GM21528 (cell line): ENCODE data around the gene TANGO2.

Experiments
- ATAC-seq: cut with Tn5 transposase; IDR thresholded peaks from one replicate; pipeline ENCODE4 v1.9.1; 2021; ENCODE audit warnings: mild to moderate bottlenecking, moderate library complexity; ENCODE audit not compliant: unreplicated experiment, low FRiP score

TANGO2 gene

DNA sequence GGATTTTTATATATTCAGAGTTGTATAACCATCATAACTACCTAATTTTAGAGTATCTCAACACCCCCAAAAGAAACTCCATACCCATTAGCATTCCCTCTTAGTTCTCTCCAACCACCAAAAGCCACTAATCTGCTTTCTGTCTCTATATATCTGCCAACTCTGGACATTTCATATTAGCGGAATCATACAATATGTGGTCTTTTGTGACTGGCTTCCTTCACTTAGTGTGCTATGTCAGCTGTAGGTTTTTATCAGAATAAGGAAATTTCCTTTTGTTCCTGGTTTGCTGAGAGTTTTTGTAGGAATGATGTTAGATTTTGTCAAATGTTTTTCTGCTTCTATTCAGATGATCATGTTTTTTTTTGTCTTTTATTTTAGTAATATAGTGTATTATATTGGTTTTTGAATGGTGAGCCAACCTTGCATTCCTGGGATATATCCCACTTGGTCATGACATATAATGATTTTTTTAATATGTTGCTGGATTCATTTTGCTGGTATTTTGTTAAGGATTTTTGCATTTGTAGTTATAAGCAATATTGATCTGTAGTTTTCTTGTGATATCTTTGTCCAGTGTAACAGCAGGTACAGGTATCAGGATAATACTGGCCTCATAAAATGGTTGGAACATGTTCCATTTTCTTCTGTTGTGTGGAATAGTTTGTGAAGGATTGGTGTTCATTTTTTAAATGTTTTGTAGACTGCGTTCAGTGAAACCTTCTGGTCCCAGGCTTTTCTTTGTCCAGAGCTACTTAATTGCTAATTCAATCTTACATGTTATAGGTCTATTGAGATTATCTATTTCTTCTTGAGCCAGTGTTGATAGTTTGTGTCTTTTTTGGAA lies 75.9 kb downstream of the TANGO2 start:
- ATAC-seq = no peak

DNA sequence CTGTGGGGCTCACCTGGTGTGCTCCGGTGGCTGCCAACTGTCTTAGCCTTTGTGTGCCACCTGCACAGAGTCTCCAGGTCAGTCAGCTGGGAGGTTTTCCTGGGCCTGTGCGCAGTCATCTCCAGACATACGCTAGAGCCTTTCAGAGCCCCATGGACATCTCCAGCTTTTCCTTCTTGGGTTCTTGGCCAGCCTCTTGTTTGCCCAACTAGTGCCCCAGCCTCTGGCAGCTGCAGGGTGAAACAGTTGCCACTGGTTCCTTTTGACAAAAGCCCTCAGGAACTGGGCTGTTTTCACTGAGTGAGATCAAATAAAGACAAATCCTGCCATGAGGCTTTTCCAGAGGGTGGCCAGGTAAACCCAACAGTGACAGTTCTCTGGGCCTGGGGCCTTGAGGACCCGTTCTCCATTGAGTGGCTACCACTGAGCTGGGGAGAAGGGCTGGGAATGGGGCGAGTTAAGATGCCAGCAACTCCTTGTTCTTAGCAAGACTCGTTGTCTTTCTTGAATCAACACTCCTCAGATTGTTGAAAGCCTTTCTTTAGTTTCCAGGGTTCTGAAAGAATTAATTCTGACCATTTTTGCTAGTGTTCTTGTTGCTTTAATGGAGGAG lies 78.3 kb downstream of the TANGO2 start:
- ATAC-seq = no peak

DNA sequence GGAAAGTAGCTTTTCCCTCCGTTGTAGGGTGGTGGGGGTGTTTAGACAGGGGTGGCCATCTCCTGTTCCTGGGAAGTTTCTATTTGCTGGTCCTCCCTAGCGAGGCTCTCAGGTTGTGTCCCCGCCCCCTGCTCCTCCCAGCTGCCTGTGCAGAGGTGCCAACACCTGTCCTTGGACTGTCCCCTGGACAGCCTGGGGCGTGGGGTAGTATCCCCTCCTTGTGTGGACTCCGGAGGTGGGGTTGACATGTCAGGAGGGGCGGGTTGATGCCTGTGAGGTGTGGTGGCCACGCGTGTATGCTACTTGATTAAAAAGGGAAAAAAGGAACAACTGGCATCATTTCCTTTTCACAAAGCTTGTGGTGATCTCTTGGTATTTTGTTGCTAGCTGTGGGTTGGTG lies 80.7 kb downstream of the TANGO2 start:
- ATAC-seq = no peak

DNA sequence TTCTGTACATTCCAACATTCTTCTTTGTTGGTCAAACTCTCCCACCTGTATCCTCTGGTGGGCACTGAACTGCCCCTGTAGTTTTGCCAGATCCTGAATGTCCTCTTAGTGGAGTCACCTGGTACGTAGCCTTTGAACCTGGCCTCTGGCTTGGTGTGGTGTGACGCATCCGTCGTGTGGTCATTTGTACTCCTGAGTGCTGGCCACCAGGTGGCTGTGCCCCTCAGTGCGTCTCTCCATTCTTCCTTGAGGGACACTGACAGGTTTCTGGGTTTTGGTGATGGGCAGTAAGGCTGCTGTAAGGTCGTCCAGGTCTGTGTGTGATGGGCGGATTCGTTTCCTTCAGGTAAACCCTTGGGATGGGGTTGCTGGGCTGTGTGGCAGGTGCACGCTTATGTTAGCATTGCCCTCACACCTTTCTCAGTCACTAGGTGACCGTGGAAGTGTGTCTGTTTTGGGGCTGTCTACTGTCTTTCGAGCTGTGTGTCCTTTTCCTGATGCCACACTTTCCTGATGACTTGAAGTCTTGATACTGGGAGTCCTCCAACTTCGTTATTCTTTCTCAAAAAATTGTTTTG lies 81.4 kb downstream of the TANGO2 start:
- no peak for ATAC-seq

DNA sequence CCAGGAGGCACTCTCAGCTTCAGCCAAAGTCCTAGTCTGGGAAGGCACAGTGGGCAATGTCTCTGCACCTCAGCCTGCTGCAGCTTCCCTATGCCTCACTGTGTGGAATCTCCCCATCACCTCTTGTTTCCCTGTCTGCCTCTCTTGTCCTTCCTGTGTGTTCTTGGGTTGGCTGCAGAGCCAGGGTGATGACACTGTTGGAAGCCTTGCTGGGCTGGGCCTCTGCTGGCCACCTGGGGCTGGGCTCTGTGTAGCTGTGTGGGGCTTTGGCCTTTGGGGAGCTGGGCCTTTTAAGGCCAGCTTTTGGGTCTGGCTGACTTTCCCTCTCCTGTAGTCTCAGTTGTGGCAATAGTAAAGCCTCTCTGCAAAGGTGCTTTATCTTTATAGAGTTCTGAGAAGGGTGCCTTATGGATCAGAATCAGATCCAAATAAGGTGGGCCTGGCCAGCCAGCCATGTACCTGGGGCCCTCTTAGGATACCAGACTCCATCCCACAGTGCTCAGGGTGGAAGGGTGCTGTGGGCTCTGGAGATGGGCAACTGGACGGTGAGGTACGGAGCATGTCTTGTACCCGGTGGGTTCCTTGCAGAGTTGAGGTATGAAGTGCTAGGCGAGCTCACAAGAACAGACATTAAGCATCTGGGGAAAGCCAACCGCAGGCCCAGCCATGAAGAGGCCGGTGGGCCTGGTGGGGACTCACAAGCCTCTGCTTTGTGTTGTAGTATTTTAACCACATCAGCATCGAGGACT lies 84.7 kb downstream of the TANGO2 start:
- no peak for ATAC-seq

DNA sequence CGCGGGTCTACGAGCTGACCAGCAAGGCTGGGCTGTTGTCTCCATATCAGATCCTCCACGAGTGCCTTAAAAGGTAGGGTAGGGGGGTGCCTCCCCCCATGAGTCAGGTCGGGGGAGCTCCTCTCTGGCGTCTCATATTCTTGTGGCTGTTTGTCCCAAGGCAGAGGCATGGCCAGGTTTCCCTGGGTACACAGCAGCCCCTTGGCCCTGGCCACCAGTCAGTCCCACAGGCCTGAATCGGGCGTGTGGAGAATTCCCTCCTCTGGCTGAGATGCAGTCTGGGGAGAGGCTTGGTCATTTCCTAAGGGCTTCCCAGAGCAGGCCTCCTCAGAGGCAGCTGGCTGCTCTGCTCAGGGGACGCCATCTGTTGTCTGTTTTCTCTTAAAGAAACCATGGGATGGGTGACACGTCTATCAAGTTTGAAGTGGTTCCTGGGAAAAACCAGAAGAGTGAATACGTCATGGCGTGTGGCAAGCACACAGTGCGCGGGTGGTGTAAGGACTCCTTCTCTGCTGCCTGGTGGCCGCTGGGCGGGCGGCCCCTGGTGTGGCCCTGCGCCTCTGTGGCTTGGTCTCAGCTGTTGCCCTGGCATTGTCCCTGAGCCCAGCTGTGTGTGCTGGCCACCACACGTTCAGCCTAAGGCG lies 85.4 kb downstream of the TANGO2 start:
- no peak for ATAC-seq

DNA sequence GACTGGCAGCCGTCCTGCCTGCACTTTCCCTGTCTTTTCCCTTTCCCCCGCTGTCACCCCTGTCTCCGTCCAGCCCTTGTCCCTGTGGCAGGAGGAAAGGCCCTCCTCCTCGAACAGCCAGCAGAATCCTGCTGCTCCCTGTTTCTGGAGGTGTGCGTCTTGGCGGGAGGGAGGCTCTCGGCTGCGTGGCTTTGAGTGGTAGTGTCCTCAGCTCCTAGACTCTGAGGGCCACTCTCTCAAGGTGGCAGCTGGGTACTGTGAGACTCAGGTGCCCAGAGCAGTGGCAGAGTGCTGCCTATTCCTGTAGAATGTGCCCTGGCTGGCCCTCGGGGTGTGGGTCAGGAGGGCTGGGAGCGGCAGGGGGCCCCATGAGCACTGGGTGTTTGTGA lies 85.9 kb downstream of the TANGO2 start:
- ATAC-seq = no peak

DNA sequence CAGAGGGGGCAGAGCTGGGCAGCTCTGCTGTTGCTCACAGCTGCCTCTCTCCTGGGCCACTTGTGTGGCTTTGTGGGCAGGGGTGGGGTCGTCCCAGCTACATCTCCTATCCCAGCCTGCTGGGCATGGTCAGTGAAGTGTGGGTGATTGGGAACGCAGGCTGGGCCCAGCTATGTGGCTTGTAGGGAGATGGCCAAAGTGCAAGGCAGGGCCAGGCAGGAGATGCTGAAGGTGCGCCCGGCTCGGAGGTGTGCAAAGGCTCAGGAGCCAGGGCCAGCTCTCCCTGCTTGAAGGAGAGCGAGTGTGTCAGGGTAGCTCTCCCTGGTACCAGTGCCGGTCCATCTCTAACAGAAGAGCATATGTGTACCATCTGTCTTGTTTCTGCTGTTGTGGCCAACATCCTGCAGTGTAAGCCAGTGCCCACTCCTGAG lies 86.6 kb downstream of the TANGO2 start:
- ATAC-seq = no peak

DNA sequence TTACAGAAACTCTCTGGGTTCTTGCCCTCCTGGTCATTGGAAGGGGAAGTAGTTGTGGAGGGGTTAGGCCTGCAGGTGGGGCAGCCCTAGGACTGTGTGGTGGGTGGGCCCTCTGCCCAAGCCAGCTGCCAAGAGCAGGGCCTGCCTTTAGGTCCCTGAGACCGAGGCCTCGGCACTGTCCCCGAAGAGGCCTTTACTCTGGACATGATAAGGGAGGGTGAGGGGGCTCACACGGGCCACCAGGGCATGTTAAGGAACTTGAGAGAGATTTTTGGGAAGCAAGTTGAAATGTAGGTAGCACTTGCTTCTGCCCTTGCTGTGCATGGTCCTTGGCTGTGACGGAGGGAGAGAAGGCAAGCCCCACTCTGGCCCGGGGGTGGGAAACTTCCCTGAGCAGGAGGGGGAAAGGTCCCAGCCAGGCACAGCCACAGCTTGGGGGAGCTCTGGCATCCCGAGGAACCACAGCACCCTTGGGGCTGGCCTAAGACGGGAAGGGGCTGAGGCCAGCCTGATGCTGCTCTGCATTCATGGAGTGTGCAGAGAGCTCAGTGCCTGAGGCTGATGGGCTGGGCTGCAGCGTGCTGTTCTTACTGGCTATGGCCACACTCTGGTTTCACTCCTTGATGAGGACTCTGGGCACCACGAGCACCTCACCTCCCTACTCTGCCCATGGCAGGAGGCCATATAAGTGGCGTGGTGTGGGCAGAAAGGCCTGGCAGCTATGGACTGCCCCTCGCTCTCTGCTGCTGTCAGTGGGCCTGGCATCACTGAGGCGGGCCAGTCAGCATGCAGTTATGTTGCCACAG lies 87.2 kb downstream of the TANGO2 start:
- no peak for ATAC-seq

DNA sequence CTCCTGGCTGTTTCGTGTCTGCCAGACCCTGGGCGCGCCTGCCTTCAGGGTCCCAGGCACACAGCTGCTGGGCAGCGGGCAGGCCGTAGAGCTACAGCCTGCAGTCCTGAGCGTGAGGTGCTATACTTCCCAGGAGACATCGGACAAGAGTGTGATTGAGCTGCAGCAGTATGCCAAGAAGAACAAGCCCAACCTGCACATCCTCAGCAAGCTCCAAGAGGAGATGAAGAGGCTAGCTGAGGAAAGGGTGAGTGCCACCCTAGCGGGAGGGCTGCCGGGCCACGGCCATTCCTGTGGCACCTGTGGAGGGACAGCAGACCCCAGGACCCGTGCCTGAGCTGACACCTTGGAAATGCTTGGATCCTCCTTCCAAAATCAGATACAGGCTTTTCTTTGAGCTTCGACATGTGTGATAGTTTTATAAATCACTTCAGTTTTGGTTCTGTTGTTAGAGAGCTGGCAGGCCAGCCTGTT lies 87.9 kb downstream of the TANGO2 start:
- no peak for ATAC-seq

DNA sequence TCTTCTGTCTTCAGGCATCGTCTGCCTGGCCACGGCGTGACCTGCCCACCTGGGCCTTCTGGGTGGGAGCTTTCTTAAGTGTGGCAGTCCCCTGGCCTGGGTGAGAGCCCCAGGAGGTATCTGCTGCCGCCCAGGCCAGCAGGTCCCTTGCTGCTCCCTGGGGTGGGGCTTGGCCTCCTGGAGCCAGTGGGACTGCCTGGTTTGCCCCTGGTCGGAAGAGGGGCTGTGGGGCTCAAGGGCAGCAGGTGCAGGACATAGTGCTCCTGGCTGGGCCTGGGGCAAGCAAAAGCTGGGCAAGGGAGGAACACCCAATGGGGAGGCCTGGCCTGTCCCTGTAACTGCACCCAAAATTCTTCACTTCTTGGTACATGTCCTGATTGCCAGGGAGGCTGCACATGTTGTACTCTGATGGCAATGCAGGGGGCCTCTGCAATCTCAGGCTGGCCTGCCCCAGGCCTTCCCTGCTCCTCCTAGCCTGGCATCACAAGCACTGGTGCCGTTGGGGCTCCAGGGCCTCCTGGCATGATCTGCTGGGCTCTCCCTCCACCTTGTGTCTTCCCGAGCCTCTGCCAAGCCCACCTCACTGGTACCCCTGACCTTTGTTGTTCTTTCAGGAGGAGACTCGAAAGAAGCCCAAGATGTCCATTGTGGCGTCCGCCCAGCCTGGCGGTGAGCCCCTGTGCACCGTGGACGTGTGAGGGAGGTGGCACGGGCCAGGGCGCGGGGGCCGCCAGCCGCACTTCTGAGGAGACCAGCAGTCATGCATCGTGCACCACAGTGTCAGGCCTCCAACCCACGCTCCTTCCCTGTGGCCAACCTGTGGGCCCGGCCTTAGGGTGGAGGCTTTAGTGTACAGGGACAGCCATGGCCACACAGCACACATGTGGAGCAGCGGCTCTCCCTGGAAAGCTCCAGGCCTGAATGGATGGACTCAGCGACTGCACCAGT lies 88.8 kb downstream of the TANGO2 start:
- no peak for ATAC-seq

DNA sequence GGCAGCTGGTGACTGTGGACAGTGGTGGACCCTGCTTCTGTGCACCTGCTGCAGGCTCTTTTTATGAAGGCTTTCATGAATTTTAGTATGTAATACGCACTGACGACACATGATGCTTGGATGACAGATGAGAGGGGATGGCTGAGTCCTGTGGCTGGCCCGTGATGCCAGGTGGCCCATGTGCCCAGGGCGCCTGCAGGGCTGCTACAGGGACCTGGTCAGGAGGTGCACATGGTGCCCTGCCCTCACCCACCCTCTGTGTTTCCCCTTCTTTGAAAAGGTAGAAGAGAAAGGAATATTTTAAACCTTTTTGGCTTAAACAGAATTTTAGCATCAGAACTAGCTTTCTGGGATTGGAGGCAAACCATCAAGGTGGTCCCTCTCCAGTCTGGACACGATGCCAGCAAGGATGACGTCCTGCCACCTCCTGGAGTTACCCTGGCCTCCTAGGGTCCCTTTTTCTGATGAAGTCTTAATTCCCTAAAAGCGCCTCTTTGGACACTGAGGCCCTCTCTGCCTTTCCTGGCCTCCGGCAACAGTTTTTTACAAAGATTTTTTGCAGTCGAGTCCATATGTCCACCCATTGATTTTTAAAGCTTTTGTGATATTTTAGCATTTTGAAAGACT lies 89.6 kb downstream of the TANGO2 start:
- ATAC-seq = no peak

DNA sequence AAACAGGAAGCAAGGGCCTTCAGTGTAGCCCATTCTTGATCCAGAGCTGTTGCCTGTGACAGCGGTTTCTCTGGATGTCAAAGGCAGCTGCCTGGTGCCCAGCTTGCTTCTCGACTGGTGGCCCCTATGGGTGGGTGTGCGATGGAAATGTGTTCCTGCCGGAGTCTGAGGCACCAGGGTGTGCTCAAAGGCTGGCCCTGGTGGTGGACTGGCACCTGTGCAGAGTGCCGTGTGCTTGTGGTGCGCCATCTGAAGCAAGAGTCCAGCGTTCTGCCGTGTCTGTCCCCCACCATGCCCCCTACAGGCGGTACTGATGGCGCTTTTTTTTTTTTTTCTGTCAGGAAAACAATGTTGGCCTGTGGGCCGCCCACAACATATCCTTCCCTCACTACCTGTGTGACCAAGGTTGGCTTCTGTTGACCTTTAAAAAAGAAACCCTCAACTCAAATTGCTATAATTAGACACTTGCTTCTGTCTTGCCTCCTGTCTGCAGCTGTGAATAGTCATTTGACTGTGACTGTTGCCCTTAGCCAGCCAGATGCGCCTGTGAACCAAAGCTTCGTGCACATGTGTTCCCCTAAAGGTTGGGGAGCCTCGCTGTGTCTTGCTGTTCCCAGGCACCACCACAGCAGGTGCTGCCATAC lies 90.3 kb downstream of the TANGO2 start:
- no peak for ATAC-seq

DNA sequence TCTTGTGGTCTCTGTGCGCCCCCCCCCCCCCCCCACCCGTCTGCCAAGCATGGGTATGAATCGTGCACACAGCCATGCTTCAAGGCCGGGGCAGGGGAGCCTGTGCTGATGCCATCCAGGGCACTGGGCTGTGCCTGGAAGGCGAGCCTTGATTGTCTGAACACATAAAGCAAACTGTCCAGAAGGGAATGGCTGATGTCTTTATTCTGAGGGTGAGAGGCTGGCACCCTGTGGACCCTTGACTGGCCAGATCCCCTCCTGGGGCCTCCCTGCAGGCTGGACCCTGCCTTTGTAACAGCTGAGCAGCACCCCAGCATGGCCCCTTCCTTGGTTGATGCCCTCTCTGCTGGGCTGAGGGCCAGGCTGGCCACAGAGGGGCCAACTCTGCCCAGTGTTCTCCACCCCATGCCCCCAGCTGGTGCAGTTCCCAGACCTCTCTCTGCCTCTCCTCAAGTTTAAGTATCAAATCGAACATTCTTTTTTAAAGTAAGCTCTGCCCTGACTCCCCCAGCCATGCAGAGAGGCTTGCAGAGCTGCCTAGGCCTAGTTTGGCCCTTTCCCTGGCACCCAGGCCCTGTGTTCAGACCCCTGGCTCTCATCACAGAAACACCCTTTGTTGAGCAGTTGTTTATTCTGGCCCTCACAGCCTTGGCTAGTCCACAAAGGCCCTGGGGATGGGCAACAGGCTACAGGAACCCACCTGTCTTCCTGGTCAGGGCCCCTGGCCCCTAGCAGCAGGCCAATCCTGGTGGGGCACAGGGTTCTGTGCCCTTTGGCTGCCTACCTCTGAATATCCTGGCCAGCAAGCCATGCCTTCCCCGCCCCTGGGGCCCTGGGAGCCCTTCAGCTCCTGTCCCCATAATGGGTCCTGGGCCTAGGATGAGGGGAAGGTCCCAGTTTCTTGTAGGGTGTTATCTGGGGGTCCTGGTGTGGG lies 91.0 kb downstream of the TANGO2 start:
- no peak for ATAC-seq

DNA sequence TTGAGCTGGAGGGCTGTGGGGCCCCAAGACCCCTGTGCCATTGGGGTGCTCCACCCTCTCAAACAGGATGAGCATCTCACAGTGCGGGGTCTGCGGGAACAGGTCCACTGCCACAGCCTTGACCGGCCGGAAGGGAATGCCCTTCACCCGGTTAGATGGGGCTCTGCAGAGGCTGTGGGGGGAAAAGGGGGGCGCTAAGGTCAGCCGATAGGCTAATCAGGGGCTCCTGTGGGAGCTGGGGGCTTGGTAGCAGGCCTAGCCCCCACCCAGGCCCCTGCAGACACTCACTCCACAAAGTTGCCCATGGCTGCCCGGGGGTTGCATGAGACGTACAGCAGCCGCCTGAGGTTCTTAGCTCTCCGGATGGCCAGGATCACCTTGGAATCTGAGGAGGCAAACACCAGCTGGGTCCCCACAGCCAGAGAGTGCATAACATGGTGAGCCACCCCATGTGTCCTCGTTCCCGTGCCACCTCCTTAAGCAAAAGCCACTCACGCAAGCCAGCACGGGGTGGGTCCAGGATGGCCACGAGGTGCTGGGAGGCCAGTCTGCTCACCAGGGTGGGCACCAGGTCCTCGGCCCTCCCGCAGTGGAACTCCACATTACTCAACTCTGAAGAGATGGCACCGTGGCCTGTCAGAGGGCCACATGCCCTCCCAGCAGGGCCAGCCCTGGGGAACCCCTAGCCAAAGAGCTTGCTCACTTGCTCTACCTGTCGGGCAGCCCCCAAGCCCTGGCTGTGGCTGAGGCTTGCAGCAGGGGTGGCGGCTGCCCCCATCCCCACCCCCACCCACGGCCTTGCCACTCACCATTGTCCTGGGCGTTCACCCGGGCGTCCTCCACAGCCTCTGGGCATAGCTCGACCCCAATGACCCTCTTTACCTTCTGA lies 92.0 kb downstream of the TANGO2 start:
- ATAC-seq = no peak
